ENCODE measurements around the gene SH3BGR.

SH3BGR gene

GRCh38 chr21:39559511-39559910 is 107.7 kb downstream of the SH3BGR start:
- DNase-seq (ENCODE audit: low read depth, low spot score): no peak
- ChIA-PET CTCF (no interaction called here), POLR2A (no interaction called here)
- no peak for TF ChIP-seq CTCF (IDR thresholded peaks at IDR 0.05; ENCODE audit: insufficient read depth, low read length, missing control alignments)
- no peak overlapping the region for H3K4me3 ChIP-seq (ENCODE audit: low read depth, low read length)

- no peak for DNase-seq (ENCODE audit: low read depth, low spot score)
- CTCF ChIA-PET: no interaction called here
- TF ChIP-seq CTCF (IDR thresholded peaks at IDR 0.05; ENCODE audit: insufficient read depth, low read length, missing control alignments): no peak
- no peak overlapping the region for H3K4me3 ChIP-seq (ENCODE audit: low read depth, low read length)
- POLR2A ChIA-PET: no interaction called here
Observed at GRCh38 chr21:39561140-39561539, 109.4 kb downstream of the SH3BGR start.

GRCh38 chr21:39562791-39563770 is 111.3 kb downstream of the SH3BGR start:
- no peak for DNase-seq (ENCODE audit: low read depth, low spot score)
- no peak for TF ChIP-seq CTCF (IDR thresholded peaks at IDR 0.05; ENCODE audit: insufficient read depth, low read length, missing control alignments)
- ChIA-PET CTCF (no interaction called here), POLR2A (no interaction called here)
- H3K4me3 ChIP-seq (ENCODE audit: low read depth, low read length): no peak overlapping the region

- CTCF ChIA-PET: no interaction called here
- POLR2A ChIA-PET: no interaction called here
- DNase-seq (ENCODE audit: low read depth, low spot score): no peak
- H3K4me3 ChIP-seq (ENCODE audit: low read depth, low read length): no peak overlapping the region
- no peak for TF ChIP-seq CTCF (IDR thresholded peaks at IDR 0.05; ENCODE audit: insufficient read depth, low read length, missing control alignments)
Observed at GRCh38 chr21:39564200-39564599, 112.4 kb downstream of the SH3BGR start.

Data from AG04449 (cell line).